ENCODE results near the gene CAMK1D.
A peak's percentile ranks its signal among the peaks of the same experiment; 100 is the strongest.
"Not testable (repeated sequence)": the region's sequence is repeated elsewhere in the genome, so short reads cannot be mapped to it uniquely, and the experiment has no call there.

The CAMK1D gene

GRCh38 chr10:12348870-12349628 is at the start of gene CAMK1D:
Gene CAMK1D (plus strand): TSS chr10:12349547.
- DNase-seq (ENCODE audit: low spot score): peak; percentile 77

GRCh38 chr10:12301036-12301435 is 48.3 kb upstream of the CAMK1D start:
- DNase-seq (ENCODE audit: low spot score): not testable (repeated sequence)

GRCh38 chr10:12308057-12308456 is 41.3 kb upstream of the CAMK1D start:
- no peak for DNase-seq (ENCODE audit: low spot score)

- no peak for DNase-seq (ENCODE audit: low spot score)
These were observed 40.5 kb upstream of the CAMK1D start for GRCh38 chr10:12308736-12309375.

- DNase-seq (ENCODE audit: low spot score): not testable (repeated sequence)
These were observed 39.6 kb upstream of the CAMK1D start for GRCh38 chr10:12309783-12310182.

GRCh38 chr10:12314836-12315235 is 34.5 kb upstream of the CAMK1D start:
- DNase-seq (ENCODE audit: low spot score): no peak

- DNase-seq (ENCODE audit: low spot score): no peak
These were observed 30.3 kb upstream of the CAMK1D start for GRCh38 chr10:12319076-12319475.

- no peak for DNase-seq (ENCODE audit: low spot score)
These were observed 28.5 kb upstream of the CAMK1D start for GRCh38 chr10:12320892-12321291.

- no peak for DNase-seq (ENCODE audit: low spot score)
These were observed 27.7 kb upstream of the CAMK1D start for GRCh38 chr10:12321641-12322040.

- DNase-seq (ENCODE audit: low spot score): no peak
These were observed 26.7 kb upstream of the CAMK1D start for GRCh38 chr10:12322583-12323131.

- DNase-seq (ENCODE audit: low spot score): no peak
These were observed 24.8 kb upstream of the CAMK1D start for GRCh38 chr10:12324530-12324929.

GRCh38 chr10:12327074-12327473 is 22.3 kb upstream of the CAMK1D start:
- DNase-seq (ENCODE audit: low spot score): no peak

- no peak for DNase-seq (ENCODE audit: low spot score)
These were observed 21.9 kb upstream of the CAMK1D start for GRCh38 chr10:12327476-12327875.

- DNase-seq (ENCODE audit: low spot score): peak; percentile 32
These were observed 21.0 kb upstream of the CAMK1D start for GRCh38 chr10:12328312-12328711.

- DNase-seq (ENCODE audit: low spot score): no peak
These were observed 16.6 kb upstream of the CAMK1D start for GRCh38 chr10:12332572-12333379.

- no peak for DNase-seq (ENCODE audit: low spot score)
These were observed 15.8 kb upstream of the CAMK1D start for GRCh38 chr10:12333380-12334185.

- no peak for DNase-seq (ENCODE audit: low spot score)
These were observed 15.2 kb upstream of the CAMK1D start for GRCh38 chr10:12334186-12334530.

- DNase-seq (ENCODE audit: low spot score): not testable (repeated sequence)
These were observed 14.2 kb upstream of the CAMK1D start for GRCh38 chr10:12335169-12335568.

- no peak for DNase-seq (ENCODE audit: low spot score)
These were observed 11.6 kb upstream of the CAMK1D start for GRCh38 chr10:12337453-12338372.

- no peak for DNase-seq (ENCODE audit: low spot score)
These were observed 10.4 kb upstream of the CAMK1D start for GRCh38 chr10:12338981-12339380.

- DNase-seq (ENCODE audit: low spot score): no peak
These were observed 9.0 kb upstream of the CAMK1D start for GRCh38 chr10:12340371-12340770.

Measured in hematopoietic multipotent progenitor cell treated with erythropoietin and hydrocortisone succinate and interleukin-3 and kit ligand, for 17 days (in vitro differentiated cells).